ENCODE results near the gene PNPLA6.

DNA sequence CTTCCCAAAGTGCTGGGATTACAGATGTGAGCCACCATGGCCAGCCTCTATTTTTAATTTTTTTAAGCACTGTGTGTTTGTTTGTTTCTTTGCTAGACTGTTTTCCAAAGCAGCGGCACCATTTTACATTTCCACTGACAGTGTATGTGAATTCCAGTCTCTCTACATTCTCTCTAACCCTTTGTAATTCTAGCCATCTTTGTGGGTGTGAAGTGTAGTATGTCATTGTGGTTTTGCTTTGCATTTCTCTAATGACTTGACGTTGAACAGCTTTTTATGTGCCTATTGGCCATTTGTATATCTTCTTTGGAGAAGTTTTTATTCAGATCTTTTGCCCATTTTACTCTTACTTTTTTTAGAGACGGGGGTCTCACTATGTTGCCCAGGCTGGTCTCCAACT, 11.6 kb downstream of the PNPLA6 start:
- no peak for TF ChIP-seq POLR2AphosphoS5 (IDR thresholded peaks at IDR 0.05; ENCODE audit: low read depth, low read length)
- TF ChIP-seq, protein P1, sequence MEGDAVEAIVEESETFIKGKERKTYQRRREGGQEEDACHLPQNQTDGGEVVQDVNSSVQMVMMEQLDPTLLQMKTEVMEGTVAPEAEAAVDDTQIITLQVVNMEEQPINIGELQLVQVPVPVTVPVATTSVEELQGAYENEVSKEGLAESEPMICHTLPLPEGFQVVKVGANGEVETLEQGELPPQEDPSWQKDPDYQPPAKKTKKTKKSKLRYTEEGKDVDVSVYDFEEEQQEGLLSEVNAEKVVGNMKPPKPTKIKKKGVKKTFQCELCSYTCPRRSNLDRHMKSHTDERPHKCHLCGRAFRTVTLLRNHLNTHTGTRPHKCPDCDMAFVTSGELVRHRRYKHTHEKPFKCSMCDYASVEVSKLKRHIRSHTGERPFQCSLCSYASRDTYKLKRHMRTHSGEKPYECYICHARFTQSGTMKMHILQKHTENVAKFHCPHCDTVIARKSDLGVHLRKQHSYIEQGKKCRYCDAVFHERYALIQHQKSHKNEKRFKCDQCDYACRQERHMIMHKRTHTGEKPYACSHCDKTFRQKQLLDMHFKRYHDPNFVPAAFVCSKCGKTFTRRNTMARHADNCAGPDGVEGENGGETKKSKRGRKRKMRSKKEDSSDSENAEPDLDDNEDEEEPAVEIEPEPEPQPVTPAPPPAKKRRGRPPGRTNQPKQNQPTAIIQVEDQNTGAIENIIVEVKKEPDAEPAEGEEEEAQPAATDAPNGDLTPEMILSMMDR (IDR thresholded peaks at IDR 0.05): no peak

Data from Panc1 (cell line).